NOMO-1 treated with dmso at 0.1 percent for 144 hours (cell line): ENCODE results near the gene GALNS.

Experiments used
- DNase-seq: peaks from one replicate; lab custom pipeline; 2025; ENCODE audit not compliant: unreplicated experiment; lab: John Stamatoyannopoulos, UW

GALNS gene

GRCh38 chr16:88877564-88878289, 21.0 kb upstream of the GALNS start:
- no peak for DNase-seq

GRCh38 chr16:88876942-88877526, 20.3 kb upstream of the GALNS start:
- no peak for DNase-seq

- DNase-seq = no peak
Observed at GRCh38 chr16:88875703-88876234, 19.0 kb upstream of the GALNS start.

GRCh38 chr16:88874938-88875599, 18.3 kb upstream of the GALNS start:
- no peak for DNase-seq

GRCh38 chr16:88872650-88873331, 16.0 kb upstream of the GALNS start:
- DNase-seq = no peak

GRCh38 chr16:88871730-88872416, 15.1 kb upstream of the GALNS start:
- no peak for DNase-seq

- no peak for DNase-seq
Observed at GRCh38 chr16:88871349-88871702, 14.6 kb upstream of the GALNS start.

GRCh38 chr16:88870608-88871348, 14.0 kb upstream of the GALNS start:
- DNase-seq = no peak

- DNase-seq = no peak
Observed at GRCh38 chr16:88869673-88869980, 12.9 kb upstream of the GALNS start.

- DNase-seq = no peak
Observed at GRCh38 chr16:88868974-88869672, 12.4 kb upstream of the GALNS start.

- DNase-seq = no peak
Observed at GRCh38 chr16:88867581-88868246, 11.0 kb upstream of the GALNS start.

GRCh38 chr16:88866151-88866920, 9.6 kb upstream of the GALNS start, which contains the start of gene PABPN1L:
Gene PABPN1L (minus strand): TSS chr16:88866660. CDS start chr16:88866606, 54 bp downstream.
- no peak for DNase-seq

- DNase-seq = no peak
Observed at GRCh38 chr16:88865742-88866141, 9.0 kb upstream of the GALNS start.

- DNase-seq = no peak
Observed at GRCh38 chr16:88865310-88865709, 8.6 kb upstream of the GALNS start.

GRCh38 chr16:88864521-88864920, 7.8 kb upstream of the GALNS start:
- no peak for DNase-seq

GRCh38 chr16:88864099-88864498, 7.4 kb upstream of the GALNS start:
- DNase-seq = no peak

GRCh38 chr16:88863426-88863825, 6.7 kb upstream of the GALNS start:
- no peak for DNase-seq

GRCh38 chr16:88862968-88863367, 6.2 kb upstream of the GALNS start:
- DNase-seq = no peak

GRCh38 chr16:88861359-88861758, 4.6 kb upstream of the GALNS start:
- no peak for DNase-seq
